Lung (tissue), 12 donors: ENCODE results near the gene MIGA1. TPM values are rescaled to one million over a fixed set of nuclear protein-coding genes. Genes with fewer than 3 reads are reported as not detected.

Experiments used
- ATAC-seq: fragments of 200-7000 bp; cut with Tn5 transposase; one replicate; pipeline ENCODE4 v1.9.1; 2020; ENCODE audit warnings: moderate number of reproducible peaks; ENCODE audit not compliant: insufficient read depth, low FRiP score
- DNase-seq, 3 donors: peaks; one replicate each; pipeline ENCODE4 v3.0.0-alpha.2; 2013 to 2017
- H3K27ac ChIP-seq, 2 donors: one replicate each; pipeline ENCODE4 v1.5.1; 2013; ENCODE audit warnings: mild to moderate bottlenecking in 2 of 2, moderate library complexity in 2 of 2, control low read depth in 1 of 2, inconsistent platforms in 1 of 2, low read depth in 1 of 2, low read length in 1 of 2
- H3K27me3 ChIP-seq, 3 donors: one replicate each; pipeline ENCODE4 v1.5.1; 2013; ENCODE audit warnings: low read length in 2 of 3; ENCODE audit not compliant: control insufficient read depth in 3 of 3, insufficient read depth in 3 of 3
- H3K36me3 ChIP-seq, 4 donors: one replicate each; pipeline ENCODE4 v1.5.1; 2013; ENCODE audit warnings: low read length in 4 of 4, mild to moderate bottlenecking in 1 of 4, moderate library complexity in 1 of 4; ENCODE audit not compliant: control insufficient read depth in 4 of 4, insufficient read depth in 4 of 4
- H3K4me1 ChIP-seq, 5 donors: one replicate each; pipeline ENCODE4 v1.5.1; 2013; ENCODE audit warnings: low read length in 5 of 5, mild to moderate bottlenecking in 2 of 5, moderate library complexity in 1 of 5; ENCODE audit not compliant: control insufficient read depth in 5 of 5, insufficient read depth in 5 of 5
- H3K4me3 ChIP-seq: one replicate; pipeline ENCODE4 v1.5.1; 2013; ENCODE audit warnings: mild to moderate bottlenecking, control low read depth, moderate library complexity
- H3K9ac ChIP-seq, 2 donors: one replicate each; pipeline ENCODE4 v1.5.1; 2013; ENCODE audit warnings: low read length in 2 of 2, control low read depth in 1 of 2; ENCODE audit not compliant: insufficient read depth in 1 of 2
- H3K9me3 ChIP-seq, 4 donors: one replicate each; pipeline ENCODE4 v1.5.1; 2013; ENCODE audit warnings: low read length in 3 of 4, mild to moderate bottlenecking in 1 of 4, moderate library complexity in 1 of 4; ENCODE audit not compliant: control insufficient read depth in 4 of 4, insufficient read depth in 3 of 4
- CTCF ChIP-seq: IDR thresholded peaks from 2 replicates; pipeline ENCODE4 v1.5.1; 2012; ENCODE audit warnings: mild to moderate bottlenecking; ENCODE audit errors: control extremely low read depth, extremely low read depth
- WGBS, 2 donors: extraction: QIAGEN DNeasy Blood & Tissue Kit; methylation state at CpG; one replicate each; pipeline ENCODE4 v1.1.7; 2013; 5-methylcytosine and 5-hydroxymethylcytosine counted together
- polyA plus RNA-seq, 2 donors: library from polyadenylated mRNA; stranded (reverse); fragments of 200-250 nt; gene quantifications; one replicate each; pipeline ENCODE4 v1.2.1, GENCODE V29; 2013
- total RNA-seq, 2 donors: library from RNA; depleted of rRNA in 1 of 2; stranded (reverse); fragments of >200 nt in 1 of 2; gene quantifications; one replicate each; pipeline ENCODE4 v1.2.1, GENCODE V29; 2014 to 2021
- donor health status: control.
- donor health status: control.
- donor health status: Bipolar disorder and iron deficiency.
- donor health status: healthy.
- donor health status: DM: yes; HTN: yes; CAD: no.

The MIGA1 gene
- total and polyA plus RNA-seq, 4 donors = 2.7 to 28.2 (median 8.5) TPM

GRCh38 chr1:77828098-77828497 is 48.6 kb downstream of the MIGA1 start:
- Histone ChIP-seq H3K9ac (no peak overlapping the region), H3K4me1 (peaks cover 0 to 36% (median 26%) of the 10 kb centered on the region in 5 donors), H3K27ac (no peak overlapping the region), H3K36me3 (peaks cover 0 to 5% (median under 1%) of the 10 kb centered on the region in 4 donors), H3K27me3 (no peaks in the 10 kb centered on the region), H3K4me3 (no peak overlapping the region), H3K9me3 (no peaks in the 10 kb centered on the region)
- ATAC-seq (no peak), DNase-seq (no peak)
- TF ChIP-seq CTCF = no peak
- 92 to 97% methylated on average over 1 of the region's 1 CpG for WGBS, 2 donors

DNA sequence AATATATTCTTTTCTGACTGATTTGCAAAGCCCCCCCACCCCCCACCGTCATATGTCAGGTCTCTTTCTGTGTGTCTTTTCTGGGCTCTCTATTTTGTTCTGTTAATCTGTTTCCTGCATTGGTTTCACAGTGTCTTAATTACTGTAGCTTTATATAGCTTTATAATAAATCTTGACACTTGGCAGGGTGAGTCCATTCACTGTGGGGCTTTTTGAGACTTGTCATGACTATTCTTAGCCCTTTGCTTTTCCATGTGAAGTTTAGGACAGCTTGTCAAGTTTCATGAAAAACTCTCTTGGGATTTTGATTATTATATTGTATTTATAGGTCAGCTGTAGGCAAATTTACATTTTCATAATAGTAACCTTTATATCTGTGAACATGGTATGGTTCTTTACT is 50.4 kb downstream of the MIGA1 start:
- H3K36me3 ChIP-seq = peaks cover 0 to 5% (median 2%) of the 10 kb centered on the region in 4 donors
- ATAC-seq = no peak
- no peak overlapping the region for H3K4me3 ChIP-seq
- no peak overlapping the region for H3K9ac ChIP-seq
- H3K27me3 ChIP-seq = no peaks in the 10 kb centered on the region
- 84 to 89% methylated on average over 1 of the region's 1 CpG for WGBS, 2 donors
- H3K27ac ChIP-seq = peak overlapping the region in 1 of 2 donors; percentile 90
- peaks cover 3 to 54% (median 27%) of the 10 kb centered on the region in 5 donors for H3K4me1 ChIP-seq
- H3K9me3 ChIP-seq = no peaks in the 10 kb centered on the region
- TF ChIP-seq CTCF = no peak
- no peak for DNase-seq

DNA sequence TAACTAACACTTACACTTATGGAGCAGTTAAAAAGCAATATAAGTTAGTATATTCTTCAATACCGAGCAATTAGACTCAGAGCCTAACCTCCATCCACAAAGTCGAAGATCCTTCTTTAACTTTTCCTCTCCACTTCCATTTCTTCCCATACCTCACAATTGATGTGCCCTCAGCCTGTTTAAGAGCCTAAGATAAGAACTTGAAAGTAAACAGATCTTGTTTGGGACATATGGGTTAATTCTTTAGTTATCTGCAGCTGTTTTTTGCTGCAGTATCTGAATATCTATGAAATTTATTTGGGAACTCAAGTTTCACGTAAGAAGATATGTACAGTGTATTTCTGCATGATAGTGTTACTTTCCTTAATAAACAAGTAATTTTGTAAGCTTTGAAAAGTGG is 51.5 kb downstream of the MIGA1 start:
- H3K9me3 ChIP-seq = no peaks in the 10 kb centered on the region
- ATAC-seq = no peak
- DNase-seq = no peak
- no peak overlapping the region for H3K9ac ChIP-seq
- H3K36me3 ChIP-seq = peaks cover 0 to 5% (median 2%) of the 10 kb centered on the region in 4 donors
- H3K27ac ChIP-seq = peak overlapping the region in 1 of 2 donors; percentile 78
- no peaks in the 10 kb centered on the region for H3K27me3 ChIP-seq
- TF ChIP-seq CTCF = no peak
- H3K4me1 ChIP-seq = peaks cover 3 to 63% (median 27%) of the 10 kb centered on the region in 5 donors
- 88 to 93% methylated on average over 3 of the region's 3 CpGs for WGBS, 2 donors
- no peak overlapping the region for H3K4me3 ChIP-seq

GRCh38 chr1:77831566-77831965 is 52.1 kb downstream of the MIGA1 start:
- Histone ChIP-seq H3K36me3 (peaks cover 0 to 5% (median 2%) of the 10 kb centered on the region in 4 donors), H3K4me3 (no peak overlapping the region), H3K9ac (no peak overlapping the region), H3K27ac (peak overlapping the region in 1 of 2 donors; percentile 98), H3K9me3 (no peaks in the 10 kb centered on the region), H3K4me1 (peaks cover 3 to 63% (median 27%) of the 10 kb centered on the region in 5 donors), H3K27me3 (no peaks in the 10 kb centered on the region)
- TF ChIP-seq CTCF = no peak
- DNase-seq (peak in 2 of 3 donors; percentile 29 to 49), ATAC-seq (no peak)
- WGBS, 2 donors = 81 to 85% methylated on average over 4 of the region's 4 CpGs
